22Rv1 (cell line): ENCODE measurements around the gene RAI1.

Experiments used
- H3K27ac ChIP-seq: fragments of 450-650 bp; 2 replicates; pipeline ENCODE4 v1.5.1; 2017
- CTCF ChIP-seq: fragments of 450-650 bp; IDR thresholded peaks from 2 replicates; pipeline ENCODE4 v1.5.1; 2017; ENCODE audit warnings: mild to moderate bottlenecking
- ZFX ChIP-seq: fragments of 450-650 bp; IDR thresholded peaks from 2 replicates; pipeline ENCODE4 v1.6.1; 2017; ENCODE audit warnings: antibody characterized with exemption, borderline replicate concordance

The RAI1 gene

GRCh38 chr17:17718251-17718650 is 37.0 kb downstream of the RAI1 start:
- no peak overlapping the region for H3K27ac ChIP-seq
- TF ChIP-seq ZFX (no peak), CTCF (no peak)

GRCh38 chr17:17719199-17719940 is 38.1 kb downstream of the RAI1 start:
- TF ChIP-seq CTCF, result no peak
- TF ChIP-seq ZFX, result no peak
- H3K27ac ChIP-seq, result no peak overlapping the region

- TF ChIP-seq CTCF, result no peak
- TF ChIP-seq ZFX, result no peak
- H3K27ac ChIP-seq, result no peak overlapping the region
Observed at GRCh38 chr17:17719966-17720543, 38.8 kb downstream of the RAI1 start.

GRCh38 chr17:17721140-17721668 is 39.9 kb downstream of the RAI1 start:
- TF ChIP-seq ZFX, result no peak
- no peak for TF ChIP-seq CTCF

GRCh38 chr17:17722081-17722905 is 41.0 kb downstream of the RAI1 start:
- H3K27ac ChIP-seq, result no peak overlapping the region
- no peak for TF ChIP-seq CTCF
- no peak for TF ChIP-seq ZFX

More at GRCh38 chr17:17721140-17721668, 39.9 kb downstream of the RAI1 start:
- no peak overlapping the region for H3K27ac ChIP-seq

- TF ChIP-seq ZFX (no peak), CTCF (no peak)
- H3K27ac ChIP-seq, result no peak overlapping the region
Observed at GRCh38 chr17:17722906-17723353, 41.7 kb downstream of the RAI1 start.
